ENCODE results near the gene DERL2.
"Not testable (repeated sequence)": the region's sequence is repeated elsewhere in the genome, so short reads cannot be mapped to it uniquely, and the experiment has no call there.

Gene DERL2

GRCh38 chr17:5431234-5431633 lies 54.7 kb downstream of the DERL2 start:
- 41% methylated on average over 2 of the region's 5 CpGs for WGBS (ENCODE audit: insufficient coverage)
- peaks cover 24 to 90% (median 72%) of the 10 kb centered on the region in 4 experiments for H3K36me3 ChIP-seq (ENCODE audit: control insufficient read depth in 4 of 4, insufficient read depth in 4 of 4, low read length in 3 of 4)

GRCh38 chr17:5430413-5430999 lies 55.5 kb downstream of the DERL2 start:
- H3K9me3 ChIP-seq (ENCODE audit: control extremely low read depth in 1 of 5, control insufficient read depth in 4 of 5, insufficient read depth in 2 of 5, low read depth in 1 of 5, low read length in 4 of 5): no peaks in the 10 kb centered on the region

More at GRCh38 chr17:5431234-5431633, 54.7 kb downstream of the DERL2 start:
- H3K27ac ChIP-seq (ENCODE audit: insufficient read depth in 1 of 2, low read depth in 1 of 2, low read length in 2 of 2, poor library complexity in 1 of 2, severe bottlenecking in 2 of 2): peak overlapping the region in 1 of 2 experiments; percentile 21
- H3K4me3 ChIP-seq (ENCODE audit: control insufficient read depth in 1 of 7, extremely low read depth in 1 of 7, insufficient read depth in 4 of 7, low read depth in 2 of 7, low read length in 6 of 7); H3K27me3 ChIP-seq (replicated peaks in 2 of 5; ENCODE audit: control insufficient read depth in 4 of 5, insufficient read depth in 5 of 5, low read length in 4 of 5); H3K4me1 ChIP-seq (ENCODE audit: control extremely low read depth in 1 of 4, control insufficient read depth in 4 of 4, insufficient read depth in 4 of 4, low read length in 3 of 4); H3K9me3 ChIP-seq (ENCODE audit: control extremely low read depth in 1 of 5, control insufficient read depth in 4 of 5, insufficient read depth in 2 of 5, low read depth in 1 of 5, low read length in 4 of 5); POLR2A ChIA-PET: not testable (repeated sequence)
- DNase-seq: peak in 1 of 3 donors; percentile 12
- CTCF ChIA-PET: interaction anchor here (1.2 to 2.6 kb wide), 2 partner anchors 8 to 11 kb away, joined by 3 to 12 read pairs; partner anchors contain the start of gene C1QBP

GRCh38 chr17:5429191-5429887 lies 56.6 kb downstream of the DERL2 start:
- H3K27me3 ChIP-seq (replicated peaks in 2 of 5; ENCODE audit: control insufficient read depth in 4 of 5, insufficient read depth in 5 of 5, low read length in 4 of 5): no peaks in the 10 kb centered on the region
- ChIA-PET POLR2A (interaction anchor here (0.7 kb wide), 1 partner anchor 10 kb away, joined by 3 read pairs; the partner anchor contains the start of gene C1QBP), CTCF (interaction anchor here (1.2 to 2.6 kb wide), 3 partner anchors 8 to 10 kb away, joined by 3 to 12 read pairs (median 5); partner anchors contain the start of genes C1QBP, NUP88 and RPAIN)
- peaks cover 30 to 94% (median 73%) of the 10 kb centered on the region in 4 experiments for H3K36me3 ChIP-seq (ENCODE audit: control insufficient read depth in 4 of 4, insufficient read depth in 4 of 4, low read length in 3 of 4)
- no peak for DNase-seq
- 80% methylated on average over 2 of the region's 3 CpGs for WGBS (ENCODE audit: insufficient coverage)
- peak overlapping the region in 1 of 2 experiments; percentile 20 for H3K27ac ChIP-seq (ENCODE audit: insufficient read depth in 1 of 2, low read depth in 1 of 2, low read length in 2 of 2, poor library complexity in 1 of 2, severe bottlenecking in 2 of 2)
- H3K4me3 ChIP-seq (ENCODE audit: control insufficient read depth in 1 of 7, extremely low read depth in 1 of 7, insufficient read depth in 4 of 7, low read depth in 2 of 7, low read length in 6 of 7): no peak overlapping the region
- no peaks in the 10 kb centered on the region for H3K4me1 ChIP-seq (ENCODE audit: control extremely low read depth in 1 of 4, control insufficient read depth in 4 of 4, insufficient read depth in 4 of 4, low read length in 3 of 4)
- H3K9me3 ChIP-seq (ENCODE audit: control extremely low read depth in 1 of 5, control insufficient read depth in 4 of 5, insufficient read depth in 2 of 5, low read depth in 1 of 5, low read length in 4 of 5): no peaks in the 10 kb centered on the region

More at GRCh38 chr17:5430413-5430999, 55.5 kb downstream of the DERL2 start:
- WGBS (ENCODE audit: insufficient coverage): 100% methylated on average over 3 of the region's 3 CpGs
- DNase-seq: no peak
- H3K36me3 ChIP-seq (ENCODE audit: control insufficient read depth in 4 of 4, insufficient read depth in 4 of 4, low read length in 3 of 4): peaks cover 27 to 92% (median 76%) of the 10 kb centered on the region in 4 experiments
- H3K4me1 ChIP-seq (ENCODE audit: control extremely low read depth in 1 of 4, control insufficient read depth in 4 of 4, insufficient read depth in 4 of 4, low read length in 3 of 4): peaks cover 0 to 3% (median 1%) of the 10 kb centered on the region in 4 experiments
- ChIA-PET CTCF (interaction anchor here (0.7 to 2.6 kb wide), 4 partner anchors 9 to 12 kb away, joined by 3 to 12 read pairs (median 4); partner anchors contain the start of genes C1QBP, NUP88 and RPAIN), POLR2A (interaction anchor here (0.6 kb wide), 1 partner anchor 74 kb away, joined by 4 read pairs; no protein-coding TSS in a partner anchor)
- peak overlapping the region in 1 of 2 experiments; percentile 11 for H3K27ac ChIP-seq (ENCODE audit: insufficient read depth in 1 of 2, low read depth in 1 of 2, low read length in 2 of 2, poor library complexity in 1 of 2, severe bottlenecking in 2 of 2)
- no peak overlapping the region for H3K4me3 ChIP-seq (ENCODE audit: control insufficient read depth in 1 of 7, extremely low read depth in 1 of 7, insufficient read depth in 4 of 7, low read depth in 2 of 7, low read length in 6 of 7)
- no peaks in the 10 kb centered on the region for H3K27me3 ChIP-seq (replicated peaks in 2 of 5; ENCODE audit: control insufficient read depth in 4 of 5, insufficient read depth in 5 of 5, low read length in 4 of 5)

- no peak overlapping the region for H3K4me3 ChIP-seq (ENCODE audit: control insufficient read depth in 1 of 7, extremely low read depth in 1 of 7, insufficient read depth in 4 of 7, low read depth in 2 of 7, low read length in 6 of 7)
- H3K36me3 ChIP-seq (ENCODE audit: control insufficient read depth in 4 of 4, insufficient read depth in 4 of 4, low read length in 3 of 4): peaks cover 22 to 88% (median 63%) of the 10 kb centered on the region in 4 experiments
- DNase-seq: no peak
- no peaks in the 10 kb centered on the region for H3K27me3 ChIP-seq (replicated peaks in 2 of 5; ENCODE audit: control insufficient read depth in 4 of 5, insufficient read depth in 5 of 5, low read length in 4 of 5)
- ChIA-PET POLR2A (no interaction called here), CTCF (interaction anchor here (5.5 kb wide), 1 partner anchor 14 kb away, joined by 30 read pairs; the partner anchor contains the start of gene C1QBP)
- H3K9me3 ChIP-seq (ENCODE audit: control extremely low read depth in 1 of 5, control insufficient read depth in 4 of 5, insufficient read depth in 2 of 5, low read depth in 1 of 5, low read length in 4 of 5): no peaks in the 10 kb centered on the region
- WGBS (ENCODE audit: insufficient coverage): 87% methylated on average over 3 of the region's 3 CpGs
- peaks cover 2 to 7% (median 7%) of the 10 kb centered on the region in 4 experiments for H3K4me1 ChIP-seq (ENCODE audit: control extremely low read depth in 1 of 4, control insufficient read depth in 4 of 4, insufficient read depth in 4 of 4, low read length in 3 of 4)
- H3K27ac ChIP-seq (ENCODE audit: insufficient read depth in 1 of 2, low read depth in 1 of 2, low read length in 2 of 2, poor library complexity in 1 of 2, severe bottlenecking in 2 of 2): no peak overlapping the region
These were observed 60.2 kb downstream of the DERL2 start for GRCh38 chr17:5425826-5426225.

GRCh38 chr17:5424909-5425308 lies 61.1 kb downstream of the DERL2 start:
- Histone ChIP-seq H3K4me3 (ENCODE audit: control insufficient read depth in 1 of 7, extremely low read depth in 1 of 7, insufficient read depth in 4 of 7, low read depth in 2 of 7, low read length in 6 of 7) (no peak overlapping the region), H3K27me3 (replicated peaks in 2 of 5; ENCODE audit: control insufficient read depth in 4 of 5, insufficient read depth in 5 of 5, low read length in 4 of 5) (no peaks in the 10 kb centered on the region), H3K9me3 (ENCODE audit: control extremely low read depth in 1 of 5, control insufficient read depth in 4 of 5, insufficient read depth in 2 of 5, low read depth in 1 of 5, low read length in 4 of 5) (no peaks in the 10 kb centered on the region), H3K27ac (ENCODE audit: insufficient read depth in 1 of 2, low read depth in 1 of 2, low read length in 2 of 2, poor library complexity in 1 of 2, severe bottlenecking in 2 of 2) (no peak overlapping the region), H3K4me1 (ENCODE audit: control extremely low read depth in 1 of 4, control insufficient read depth in 4 of 4, insufficient read depth in 4 of 4, low read length in 3 of 4) (peaks cover 6 to 15% (median 11%) of the 10 kb centered on the region in 4 experiments), H3K36me3 (ENCODE audit: control insufficient read depth in 4 of 4, insufficient read depth in 4 of 4, low read length in 3 of 4) (peaks cover 18 to 81% (median 57%) of the 10 kb centered on the region in 4 experiments)
- POLR2A ChIA-PET: interaction anchor here (0.8 kb wide), 1 partner anchor 11 kb away, joined by 3 read pairs; no protein-coding TSS in a partner anchor
- CTCF ChIA-PET: interaction anchor here (0.7 to 5.5 kb wide), 3 partner anchors 12 to 43 kb away, joined by 3 to 30 read pairs (median 4); partner anchors contain the start of gene C1QBP
- DNase-seq: no peak
- 100% methylated on average over 1 of the region's 1 CpG for whole genome bisulfite sequencing (ENCODE audit: insufficient coverage)

- Histone ChIP-seq H3K27me3 (replicated peaks in 2 of 5; ENCODE audit: control insufficient read depth in 4 of 5, insufficient read depth in 5 of 5, low read length in 4 of 5) (no peaks in the 10 kb centered on the region), H3K36me3 (ENCODE audit: control insufficient read depth in 4 of 4, insufficient read depth in 4 of 4, low read length in 3 of 4) (peaks cover 13 to 57% (median 35%) of the 10 kb centered on the region in 4 experiments), H3K27ac (ENCODE audit: insufficient read depth in 1 of 2, low read depth in 1 of 2, low read length in 2 of 2, poor library complexity in 1 of 2, severe bottlenecking in 2 of 2) (no peak overlapping the region), H3K4me3 (ENCODE audit: control insufficient read depth in 1 of 7, extremely low read depth in 1 of 7, insufficient read depth in 4 of 7, low read depth in 2 of 7, low read length in 6 of 7) (no peak overlapping the region), H3K9me3 (ENCODE audit: control extremely low read depth in 1 of 5, control insufficient read depth in 4 of 5, insufficient read depth in 2 of 5, low read depth in 1 of 5, low read length in 4 of 5) (no peaks in the 10 kb centered on the region), H3K4me1 (ENCODE audit: control extremely low read depth in 1 of 4, control insufficient read depth in 4 of 4, insufficient read depth in 4 of 4, low read length in 3 of 4) (peaks cover 12 to 30% (median 18%) of the 10 kb centered on the region in 4 experiments)
- ChIA-PET CTCF (interaction anchor here (5.5 kb wide), 1 partner anchor 17 kb away, joined by 30 read pairs; the partner anchor contains the start of gene C1QBP), POLR2A (no interaction called here)
- 93% methylated on average over 2 of the region's 2 CpGs for WGBS (ENCODE audit: insufficient coverage)
- no peak for DNase-seq
These were observed 63.5 kb downstream of the DERL2 start for GRCh38 chr17:5422505-5422904.

Data from common myeloid progenitor, CD34-positive (primary cell).